Panc1 (cell line): Measurements from ENCODE around the gene CACNA1D. TPM values are rescaled to one million over a fixed set of nuclear protein-coding genes. Genes with fewer than 3 reads are reported as not detected.

Experiments
- ATAC-seq: fragments of 200-7000 bp; cut with Tn5 transposase; 2 replicates; pipeline ENCODE4 v1.9.1; 2020; ENCODE audit warnings: mild to moderate bottlenecking, moderate library complexity
- BruUV-seq: library from RNA; stranded (reverse); fragments of 400-500 nt; replicated peaks from 2 replicates; lab custom pipeline; 2021; lab: Mats Ljungman, UMichigan
- CTCF ChIA-PET: fragments of 300-600 bp; sonication (Branson Sonifier 250); formaldehyde crosslinking; loops from one replicate; lab custom pipeline; 2022; ENCODE audit warnings: antibody characterized with exemption; lab: Charles Lee
- POLR2A ChIA-PET: fragments of 300-600 bp; sonication (Branson Sonifier 250); formaldehyde crosslinking; loops from one replicate; lab custom pipeline; 2022; ENCODE audit warnings: antibody characterized with exemption; lab: Charles Lee
- DNase-seq: peaks from one replicate; pipeline ENCODE4 v3.0.0-alpha.2; 2010; ENCODE audit warnings: low read depth, low spot score
- H3K27ac ChIP-seq: 2 replicates; pipeline ENCODE4 v1.5.1; 2011; ENCODE audit warnings: mild to moderate bottlenecking, low read length, inconsistent platforms
- H3K27me3 ChIP-seq: fragments of 200-500 bp; sonication (Bioruptor generic); 2 replicates; pipeline ENCODE4 v1.6.0; 2014; ENCODE audit warnings: low read length, inconsistent platforms; ENCODE audit not compliant: control insufficient read depth, insufficient read depth
- H3K36me3 ChIP-seq: fragments of 200-500 bp; sonication (Bioruptor generic); 2 replicates; pipeline ENCODE4 v1.5.1; 2014; ENCODE audit warnings: inconsistent platforms, mild to moderate bottlenecking, low read length, moderate library complexity; ENCODE audit not compliant: control insufficient read depth, insufficient read depth
- H3K4me1 ChIP-seq: 2 replicates; pipeline ENCODE4 v1.5.1; 2011; ENCODE audit warnings: inconsistent platforms, mild to moderate bottlenecking, low read length, moderate library complexity; ENCODE audit not compliant: control insufficient read depth, insufficient read depth
- H3K4me3 ChIP-seq, 2 experiments: 2 replicates each; pipeline ENCODE4 v1.5.1; 2011 to 2012; ENCODE audit warnings: low read depth in 2 of 2, low read length in 2 of 2, mild to moderate bottlenecking in 2 of 2, inconsistent platforms in 1 of 2, moderate library complexity in 1 of 2
- H3K9me3 ChIP-seq: fragments of 200-500 bp; sonication (Bioruptor generic); 2 replicates; pipeline ENCODE4 v1.5.1; 2014; ENCODE audit warnings: low read depth, mild to moderate bottlenecking, inconsistent platforms, low read length, moderate library complexity; ENCODE audit not compliant: control insufficient read depth, insufficient read depth
- POLR2AphosphoS5 ChIP-seq: IDR thresholded peaks from 2 replicates; pipeline ENCODE4 v1.6.1; 2012; ENCODE audit warnings: mild to moderate bottlenecking, low read depth, low read length, moderate library complexity
- SIN3A ChIP-seq: IDR thresholded peaks from 2 replicates; pipeline ENCODE4 v1.6.1; 2012; ENCODE audit warnings: low read depth, mild to moderate bottlenecking, low read length, moderate library complexity, borderline replicate concordance; ENCODE audit not compliant: insufficient read depth
- TCF7L2 ChIP-seq: IDR thresholded peaks from 2 replicates; pipeline ENCODE4 v1.6.1; 2011; ENCODE audit warnings: mild to moderate bottlenecking, low read depth, low read length, inconsistent platforms
- in situ Hi-C: cut with HindIII; loops from 2 replicates; pipeline ENCODE4 v1.10.0; 2016; ENCODE audit warnings: low sequenced_read_pairs, low pct_unique_long_range_greater_than_20kb
- intact Hi-C: fragments of 100-400 bp; cut with micrococcal nuclease; formaldehyde crosslinking; loops from one replicate; pipeline ENCODE4 v1.10.0; 2022; ENCODE audit not compliant: unreplicated experiment
- total RNA-seq: library from RNA; stranded (reverse); gene quantifications from one replicate; pipeline ENCODE4 v1.2.1, GENCODE V29; 2021; ENCODE audit not compliant: unreplicated experiment
- TF ChIP-seq, protein P1 (sequence below): fragments of 450-650 bp; IDR thresholded peaks from 2 replicates; pipeline ENCODE4 v1.5.1; 2017; ENCODE audit warnings: mild to moderate bottlenecking
- TF ChIP-seq, protein P2 (sequence below), 2 experiments: IDR thresholded peaks; 2 replicates each; pipeline ENCODE4 v1.6.1; 2011 to 2012; ENCODE audit warnings: low read depth in 2 of 2, control low read depth in 1 of 2, low read length in 1 of 2, mild to moderate bottlenecking in 1 of 2, moderate library complexity in 1 of 2; ENCODE audit not compliant: insufficient read depth in 1 of 2

CACNA1D gene
- total RNA-seq, 1 experiment from 2014 or later, result 23.0 TPM

DNA sequence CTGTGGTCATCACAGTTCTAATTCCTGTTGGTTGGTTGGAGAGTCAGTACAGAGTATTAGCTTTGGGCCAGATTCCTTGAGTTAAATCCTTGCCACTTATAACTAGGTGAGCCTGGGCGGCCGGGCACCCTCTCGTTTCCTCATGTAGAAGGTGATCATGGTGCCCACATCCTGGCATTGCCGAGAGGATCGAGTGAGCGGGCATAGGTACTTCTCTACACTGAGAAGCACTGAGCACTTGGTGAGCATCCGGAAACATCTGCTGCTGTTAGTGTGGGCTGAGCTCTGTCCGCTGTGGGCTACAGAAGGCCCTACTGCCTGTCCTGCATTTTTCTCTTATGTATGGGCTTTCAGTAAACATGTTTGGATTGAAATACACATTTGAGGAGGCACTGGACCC lies 96.2 kb downstream of the CACNA1D start:
- no peak for DNase-seq
- H3K9me3 ChIP-seq, result no peaks in the 10 kb centered on the region
- ChIA-PET CTCF (no interaction called here), POLR2A (no interaction called here)
- H3K27ac ChIP-seq, result no peak overlapping the region
- intact Hi-C loops, result no loop called here
- H3K4me1 ChIP-seq, result no peaks in the 10 kb centered on the region
- no peaks in the 10 kb centered on the region for H3K27me3 ChIP-seq
- in situ Hi-C loops, result no loop called here
- BruUV-seq, result no TSS peak
- H3K36me3 ChIP-seq, result no peaks in the 10 kb centered on the region
- no peak for ATAC-seq
- H3K4me3 ChIP-seq, result no peak overlapping the region
- TF ChIP-seq POLR2AphosphoS5 (no peak), SIN3A (no peak), TCF7L2 (no peak)
- TF ChIP-seq, protein P1, sequence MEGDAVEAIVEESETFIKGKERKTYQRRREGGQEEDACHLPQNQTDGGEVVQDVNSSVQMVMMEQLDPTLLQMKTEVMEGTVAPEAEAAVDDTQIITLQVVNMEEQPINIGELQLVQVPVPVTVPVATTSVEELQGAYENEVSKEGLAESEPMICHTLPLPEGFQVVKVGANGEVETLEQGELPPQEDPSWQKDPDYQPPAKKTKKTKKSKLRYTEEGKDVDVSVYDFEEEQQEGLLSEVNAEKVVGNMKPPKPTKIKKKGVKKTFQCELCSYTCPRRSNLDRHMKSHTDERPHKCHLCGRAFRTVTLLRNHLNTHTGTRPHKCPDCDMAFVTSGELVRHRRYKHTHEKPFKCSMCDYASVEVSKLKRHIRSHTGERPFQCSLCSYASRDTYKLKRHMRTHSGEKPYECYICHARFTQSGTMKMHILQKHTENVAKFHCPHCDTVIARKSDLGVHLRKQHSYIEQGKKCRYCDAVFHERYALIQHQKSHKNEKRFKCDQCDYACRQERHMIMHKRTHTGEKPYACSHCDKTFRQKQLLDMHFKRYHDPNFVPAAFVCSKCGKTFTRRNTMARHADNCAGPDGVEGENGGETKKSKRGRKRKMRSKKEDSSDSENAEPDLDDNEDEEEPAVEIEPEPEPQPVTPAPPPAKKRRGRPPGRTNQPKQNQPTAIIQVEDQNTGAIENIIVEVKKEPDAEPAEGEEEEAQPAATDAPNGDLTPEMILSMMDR, result no peak
- TF ChIP-seq, protein P2, sequence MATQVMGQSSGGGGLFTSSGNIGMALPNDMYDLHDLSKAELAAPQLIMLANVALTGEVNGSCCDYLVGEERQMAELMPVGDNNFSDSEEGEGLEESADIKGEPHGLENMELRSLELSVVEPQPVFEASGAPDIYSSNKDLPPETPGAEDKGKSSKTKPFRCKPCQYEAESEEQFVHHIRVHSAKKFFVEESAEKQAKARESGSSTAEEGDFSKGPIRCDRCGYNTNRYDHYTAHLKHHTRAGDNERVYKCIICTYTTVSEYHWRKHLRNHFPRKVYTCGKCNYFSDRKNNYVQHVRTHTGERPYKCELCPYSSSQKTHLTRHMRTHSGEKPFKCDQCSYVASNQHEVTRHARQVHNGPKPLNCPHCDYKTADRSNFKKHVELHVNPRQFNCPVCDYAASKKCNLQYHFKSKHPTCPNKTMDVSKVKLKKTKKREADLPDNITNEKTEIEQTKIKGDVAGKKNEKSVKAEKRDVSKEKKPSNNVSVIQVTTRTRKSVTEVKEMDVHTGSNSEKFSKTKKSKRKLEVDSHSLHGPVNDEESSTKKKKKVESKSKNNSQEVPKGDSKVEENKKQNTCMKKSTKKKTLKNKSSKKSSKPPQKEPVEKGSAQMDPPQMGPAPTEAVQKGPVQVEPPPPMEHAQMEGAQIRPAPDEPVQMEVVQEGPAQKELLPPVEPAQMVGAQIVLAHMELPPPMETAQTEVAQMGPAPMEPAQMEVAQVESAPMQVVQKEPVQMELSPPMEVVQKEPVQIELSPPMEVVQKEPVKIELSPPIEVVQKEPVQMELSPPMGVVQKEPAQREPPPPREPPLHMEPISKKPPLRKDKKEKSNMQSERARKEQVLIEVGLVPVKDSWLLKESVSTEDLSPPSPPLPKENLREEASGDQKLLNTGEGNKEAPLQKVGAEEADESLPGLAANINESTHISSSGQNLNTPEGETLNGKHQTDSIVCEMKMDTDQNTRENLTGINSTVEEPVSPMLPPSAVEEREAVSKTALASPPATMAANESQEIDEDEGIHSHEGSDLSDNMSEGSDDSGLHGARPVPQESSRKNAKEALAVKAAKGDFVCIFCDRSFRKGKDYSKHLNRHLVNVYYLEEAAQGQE (IDR thresholded peaks at IDR 0.05; ENCODE audit: insufficient read depth in 1 of 2, low read depth in 2 of 2, low read length in 1 of 2), result no peak

DNA sequence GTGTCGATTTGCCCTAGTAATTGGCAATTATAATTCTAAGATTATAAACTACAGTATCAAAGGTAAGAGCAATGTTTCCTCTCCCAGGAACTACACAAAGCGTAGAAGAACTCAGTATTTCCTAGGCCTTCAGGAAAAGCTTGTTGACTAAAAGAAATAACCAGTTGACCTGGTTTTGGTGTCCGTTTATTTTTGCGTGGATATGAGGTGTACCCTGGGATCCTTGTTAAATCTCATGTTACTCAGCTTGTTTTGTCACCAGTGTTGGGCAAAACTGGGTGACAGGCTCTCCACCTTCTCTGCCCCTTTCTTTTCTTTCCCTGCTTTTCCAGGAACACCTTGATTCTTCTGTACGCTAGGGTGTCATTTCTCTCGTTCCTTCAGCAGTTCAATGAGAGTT lies 97.2 kb downstream of the CACNA1D start:
- TF ChIP-seq, protein P2 (IDR thresholded peaks at IDR 0.05; ENCODE audit: insufficient read depth in 1 of 2, low read depth in 2 of 2, low read length in 1 of 2), result no peak
- TF ChIP-seq TCF7L2, result no peak
- no peak for TF ChIP-seq SIN3A
- TF ChIP-seq POLR2AphosphoS5, result no peak
- TF ChIP-seq, protein P1, result no peak
- DNase-seq, result no peak
- in situ Hi-C loops, result no loop called here
- ATAC-seq, result no peak
- Histone ChIP-seq H3K4me3 (no peak overlapping the region), H3K9me3 (no peaks in the 10 kb centered on the region), H3K36me3 (no peaks in the 10 kb centered on the region), H3K27ac (no peak overlapping the region), H3K4me1 (no peaks in the 10 kb centered on the region), H3K27me3 (no peaks in the 10 kb centered on the region)
- intact Hi-C loops, result no loop called here
- ChIA-PET CTCF (no interaction called here), POLR2A (no interaction called here)
- no TSS peak for BruUV-seq
